Mesodermal cell (in vitro differentiated cells): ENCODE data around the gene WFDC2. TPM values are rescaled to one million over a fixed set of nuclear protein-coding genes. Genes with fewer than 3 reads are reported as not detected.

ENCODE experiments used
- H3K27ac ChIP-seq: 2 replicates; pipeline ENCODE4 v1.7.0; 2013; ENCODE audit warnings: mild to moderate bottlenecking, low read depth, low read length, moderate library complexity; ENCODE audit not compliant: severe bottlenecking
- H3K36me3 ChIP-seq: 2 replicates; pipeline ENCODE4 v1.7.1; 2013; ENCODE audit warnings: mild to moderate bottlenecking, low read length, moderate library complexity; ENCODE audit not compliant: control insufficient read depth, insufficient read depth
- H3K4me1 ChIP-seq: one replicate; pipeline ENCODE4 v1.7.1; 2013; ENCODE audit warnings: mild to moderate bottlenecking, low read length; ENCODE audit not compliant: insufficient read depth, control insufficient read depth, poor library complexity, severe bottlenecking
- H3K4me3 ChIP-seq: 2 replicates; pipeline ENCODE4 v1.7.0; 2013; ENCODE audit warnings: low read length, control low read depth, mild to moderate bottlenecking; ENCODE audit not compliant: insufficient read depth, poor library complexity, severe bottlenecking; ENCODE audit errors: extremely low read depth
- H3K9me3 ChIP-seq: 2 replicates; pipeline ENCODE4 v1.7.1; 2013; ENCODE audit warnings: mild to moderate bottlenecking, low read length, moderate library complexity; ENCODE audit not compliant: control insufficient read depth
- WGBS, 2 experiments: methylation state at CpG; one replicate each; pipeline ENCODE4 v1.1.5; 2013; ENCODE audit warnings: missing lambda C conversion rate in 2 of 2; ENCODE audit not compliant: insufficient coverage in 2 of 2; 5-methylcytosine and 5-hydroxymethylcytosine counted together
- polyA plus RNA-seq, 2 experiments: library from polyadenylated mRNA; stranded (reverse); fragments of 50-300 nt; gene quantifications; one replicate each; pipeline ENCODE4 v1.2.3, GENCODE V29; 2013

WFDC2 gene
- polyA plus RNA-seq (2013, experiment 1 of 2) = 11.5 TPM
- polyA plus RNA-seq (2013, experiment 2 of 2) = 6.1 TPM

- Histone ChIP-seq H3K36me3 (no peaks in the 10 kb centered on the region), H3K9me3 (no peaks in the 10 kb centered on the region), H3K4me3 (peak within 1 kb of the TSS; percentile 44), H3K27ac (peak within 1 kb of the TSS; percentile 13), H3K4me1 (no peaks in the 10 kb centered on the region)
- WGBS, 2 experiments = 4 to 7% methylated on average over 34 to 37 of the region's 54 CpGs
Observed at GRCh38 chr20:45469336-45470261, at the start of gene WFDC2. Gene WFDC2 (plus strand): TSS chr20:45469753. CDS start chr20:45469782, 29 bp downstream.

GRCh38 chr20:45420125-45420524, 49.4 kb upstream of the WFDC2 start:
- no peak overlapping the region for H3K27ac ChIP-seq
- H3K4me3 ChIP-seq = no peak overlapping the region
- H3K36me3 ChIP-seq = peaks cover 59% of the 10 kb centered on the region
- WGBS, 2 experiments = 88 to 93% methylated on average over 5 to 7 of the region's 8 CpGs
- H3K9me3 ChIP-seq = no peaks in the 10 kb centered on the region
- H3K4me1 ChIP-seq = peaks cover 4% of the 10 kb centered on the region

GRCh38 chr20:45423700-45424099, 45.9 kb upstream of the WFDC2 start:
- Histone ChIP-seq H3K27ac (no peak overlapping the region), H3K4me3 (no peak overlapping the region), H3K36me3 (peaks cover 65% of the 10 kb centered on the region), H3K4me1 (no peaks in the 10 kb centered on the region), H3K9me3 (no peaks in the 10 kb centered on the region)
- WGBS, 2 experiments = 83 to 100% methylated on average over 1 of the region's 2 CpGs

- Histone ChIP-seq H3K36me3 (peaks cover 47% of the 10 kb centered on the region), H3K4me1 (no peaks in the 10 kb centered on the region), H3K27ac (no peak overlapping the region), H3K9me3 (no peaks in the 10 kb centered on the region), H3K4me3 (no peak overlapping the region)
- WGBS, 2 experiments = 94% methylated on average over 12 to 17 of the region's 17 CpGs
Observed at GRCh38 chr20:45425561-45425960, 44.0 kb upstream of the WFDC2 start.

- H3K4me1 ChIP-seq = no peaks in the 10 kb centered on the region
- no peak overlapping the region for H3K4me3 ChIP-seq
- WGBS, 2 experiments = 43 to 83% methylated on average over 1 to 2 of the region's 5 CpGs
- no peak overlapping the region for H3K27ac ChIP-seq
- peaks cover 38% of the 10 kb centered on the region for H3K36me3 ChIP-seq
- H3K9me3 ChIP-seq = no peaks in the 10 kb centered on the region
Observed at GRCh38 chr20:45426320-45427016, 43.1 kb upstream of the WFDC2 start.

GRCh38 chr20:45427236-45428149, 42.1 kb upstream of the WFDC2 start:
- H3K4me3 ChIP-seq = no peak overlapping the region
- H3K27ac ChIP-seq = no peak overlapping the region
- H3K9me3 ChIP-seq = no peaks in the 10 kb centered on the region
- peaks cover 31% of the 10 kb centered on the region for H3K36me3 ChIP-seq
- no peaks in the 10 kb centered on the region for H3K4me1 ChIP-seq
- WGBS, 2 experiments = 92 to 93% methylated on average over 12 to 14 of the region's 14 CpGs

- no peak overlapping the region for H3K4me3 ChIP-seq
- no peak overlapping the region for H3K27ac ChIP-seq
- no peaks in the 10 kb centered on the region for H3K9me3 ChIP-seq
- no peaks in the 10 kb centered on the region for H3K4me1 ChIP-seq
- 100% methylated on average over 1 of the region's 2 CpGs; no CpG with 5 or more reads in 1 of the 2 experiments for WGBS, 2 experiments
- H3K36me3 ChIP-seq = peaks cover 19% of the 10 kb centered on the region
Observed at GRCh38 chr20:45429618-45430017, 39.9 kb upstream of the WFDC2 start.

GRCh38 chr20:45432294-45432693, 37.3 kb upstream of the WFDC2 start:
- no peaks in the 10 kb centered on the region for H3K36me3 ChIP-seq
- H3K27ac ChIP-seq = no peak overlapping the region
- WGBS, 2 experiments = 90 to 91% methylated on average over 5 of the region's 5 CpGs
- H3K9me3 ChIP-seq = no peaks in the 10 kb centered on the region
- no peaks in the 10 kb centered on the region for H3K4me1 ChIP-seq
- H3K4me3 ChIP-seq = no peak overlapping the region

GRCh38 chr20:45433316-45433715, 36.2 kb upstream of the WFDC2 start:
- H3K27ac ChIP-seq = no peak overlapping the region
- 88 to 100% methylated on average over 1 of the region's 3 CpGs for WGBS, 2 experiments
- no peaks in the 10 kb centered on the region for H3K36me3 ChIP-seq
- H3K4me1 ChIP-seq = no peaks in the 10 kb centered on the region
- no peak overlapping the region for H3K4me3 ChIP-seq
- H3K9me3 ChIP-seq = no peaks in the 10 kb centered on the region

- WGBS, 2 experiments = 100% methylated on average over 1 to 2 of the region's 4 CpGs
- H3K27ac ChIP-seq = no peak overlapping the region
- H3K4me3 ChIP-seq = no peak overlapping the region
- H3K9me3 ChIP-seq = no peaks in the 10 kb centered on the region
- no peaks in the 10 kb centered on the region for H3K4me1 ChIP-seq
- no peaks in the 10 kb centered on the region for H3K36me3 ChIP-seq
Observed at GRCh38 chr20:45433976-45434375, 35.6 kb upstream of the WFDC2 start.
